Kidney tubule cell (primary cell): Measurements from ENCODE around the gene RNF144A.

Experiments
- DNase-seq: peaks from one replicate; pipeline ENCODE4 v3.0.0-alpha.2; 2018; ENCODE audit warnings: low spot score

RNF144A gene

DNA sequence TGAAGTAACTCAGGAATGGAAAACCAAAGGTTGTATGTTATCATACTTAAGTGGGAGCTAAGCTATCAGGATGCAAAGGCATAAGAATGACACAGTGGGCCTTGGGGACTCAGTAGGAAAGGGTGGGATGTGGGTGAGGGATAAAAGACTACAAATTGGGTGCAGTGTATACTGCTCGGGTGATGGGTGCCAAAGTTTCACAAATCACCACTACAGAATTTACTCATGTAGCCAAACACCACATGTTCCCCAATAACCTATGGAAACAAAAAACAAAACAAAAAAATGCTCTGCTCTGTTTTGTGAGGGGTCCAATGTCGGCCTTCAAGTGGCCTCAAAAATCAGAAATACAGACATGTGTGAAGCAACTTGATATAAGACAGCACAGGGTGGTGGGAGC is 8.9 kb upstream of the RNF144A start:
- no peak for DNase-seq

- no peak for DNase-seq
These were observed 7.5 kb upstream of the RNF144A start for GRCh38 chr2:6909431-6910385.

GRCh38 chr2:6911721-6912120 is 5.5 kb upstream of the RNF144A start:
- DNase-seq, result no peak

DNA sequence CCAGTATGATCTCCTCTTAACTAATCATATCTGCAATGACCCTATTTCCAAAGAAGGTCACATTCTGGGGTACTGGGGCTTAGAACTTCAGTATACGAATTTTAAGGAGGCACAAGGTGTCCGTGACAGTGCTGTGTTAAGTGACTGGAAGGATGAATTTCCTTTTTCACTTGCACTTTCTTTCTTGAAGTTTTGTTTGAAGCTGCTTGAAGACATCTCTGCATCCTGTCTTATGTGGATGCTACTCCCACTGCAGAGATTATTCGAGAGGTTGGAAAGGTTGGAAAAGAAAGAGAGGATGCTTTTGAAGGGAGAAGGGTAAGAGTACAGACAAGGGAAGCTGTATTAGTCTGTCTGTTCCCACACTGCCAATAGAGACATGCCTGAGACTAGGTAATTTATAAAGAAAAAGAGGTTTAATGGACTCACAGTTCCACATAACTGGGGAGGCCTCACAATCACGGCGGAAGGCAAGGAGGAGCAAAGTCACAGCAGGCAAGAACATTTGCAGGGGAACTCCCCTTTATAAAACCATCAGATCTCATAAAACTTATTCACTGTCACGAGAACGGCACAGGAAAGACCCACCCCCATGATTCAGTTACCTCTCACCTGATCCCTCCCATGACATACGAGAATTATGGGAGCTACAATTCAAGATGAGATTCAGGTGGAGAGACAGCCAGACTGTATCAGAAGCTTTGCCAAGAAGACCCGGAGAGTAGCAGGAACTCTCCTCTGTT is 3.6 kb upstream of the RNF144A start:
- no peak for DNase-seq

DNA sequence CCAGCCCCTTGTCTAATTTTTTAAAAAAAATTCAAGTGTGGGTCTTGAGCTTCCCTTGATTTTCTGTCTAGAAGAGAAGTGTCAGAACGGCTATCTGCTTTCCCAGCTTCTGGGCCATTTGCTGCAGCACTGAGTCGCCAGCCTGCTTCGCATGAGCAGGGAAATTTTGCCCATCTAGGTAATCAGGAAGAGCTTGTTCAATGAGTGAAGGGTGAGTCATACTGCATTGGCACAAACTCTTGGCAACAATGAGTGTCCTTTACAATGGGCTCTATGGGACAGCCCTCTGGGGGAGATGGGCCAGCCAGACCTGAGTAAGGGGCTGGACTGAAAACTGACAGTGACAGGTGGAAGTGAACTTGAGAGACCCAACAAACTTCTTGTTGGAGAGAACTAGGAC is 2.4 kb upstream of the RNF144A start:
- peak; percentile 90 for DNase-seq

DNA sequence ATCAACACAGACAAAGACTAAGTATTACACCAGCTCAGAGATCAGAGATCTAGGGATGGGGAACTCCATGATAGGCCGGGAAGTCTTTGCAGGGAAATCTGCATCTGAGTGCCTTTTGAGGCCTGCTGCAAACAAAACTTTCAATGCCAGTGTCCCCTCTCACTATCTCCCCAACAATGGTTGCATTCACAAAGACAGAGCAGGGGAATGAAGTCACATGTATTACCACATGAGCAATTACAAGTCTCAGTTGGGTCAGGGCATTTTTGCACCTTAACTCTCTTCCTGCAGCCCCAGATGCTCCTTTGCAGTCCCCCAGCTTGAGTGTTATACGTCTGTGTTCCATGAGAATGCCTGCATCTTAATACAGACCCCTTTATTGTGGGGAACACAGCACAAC is 1.8 kb upstream of the RNF144A start:
- DNase-seq, result no peak

DNA sequence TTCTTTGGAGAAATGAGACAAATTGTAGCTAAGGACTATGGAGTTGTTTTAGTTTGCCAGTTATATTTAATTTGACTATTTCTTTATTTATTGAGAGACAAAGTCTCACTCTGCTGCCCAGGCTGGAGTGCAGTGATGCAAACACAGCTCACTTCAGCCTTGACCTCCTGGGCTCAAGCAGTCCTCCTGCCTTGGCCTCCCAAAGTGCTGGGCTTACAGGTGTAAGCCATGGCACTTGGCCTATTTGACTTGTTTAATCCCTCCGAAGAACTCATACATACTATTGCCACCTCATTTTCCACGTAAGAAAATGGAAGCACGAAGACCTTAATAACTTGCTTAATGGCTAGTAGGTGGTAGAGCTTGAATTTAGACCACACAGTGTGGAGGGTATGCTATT is 988 bp upstream of the RNF144A start:
- DNase-seq, result no peak

- DNase-seq, result no peak
These were observed 509 bp upstream of the RNF144A start for GRCh38 chr2:6916736-6917070.

GRCh38 chr2:6917761-6918421 is 679 bp downstream of the RNF144A start:
- peak; percentile 18 for DNase-seq

DNA sequence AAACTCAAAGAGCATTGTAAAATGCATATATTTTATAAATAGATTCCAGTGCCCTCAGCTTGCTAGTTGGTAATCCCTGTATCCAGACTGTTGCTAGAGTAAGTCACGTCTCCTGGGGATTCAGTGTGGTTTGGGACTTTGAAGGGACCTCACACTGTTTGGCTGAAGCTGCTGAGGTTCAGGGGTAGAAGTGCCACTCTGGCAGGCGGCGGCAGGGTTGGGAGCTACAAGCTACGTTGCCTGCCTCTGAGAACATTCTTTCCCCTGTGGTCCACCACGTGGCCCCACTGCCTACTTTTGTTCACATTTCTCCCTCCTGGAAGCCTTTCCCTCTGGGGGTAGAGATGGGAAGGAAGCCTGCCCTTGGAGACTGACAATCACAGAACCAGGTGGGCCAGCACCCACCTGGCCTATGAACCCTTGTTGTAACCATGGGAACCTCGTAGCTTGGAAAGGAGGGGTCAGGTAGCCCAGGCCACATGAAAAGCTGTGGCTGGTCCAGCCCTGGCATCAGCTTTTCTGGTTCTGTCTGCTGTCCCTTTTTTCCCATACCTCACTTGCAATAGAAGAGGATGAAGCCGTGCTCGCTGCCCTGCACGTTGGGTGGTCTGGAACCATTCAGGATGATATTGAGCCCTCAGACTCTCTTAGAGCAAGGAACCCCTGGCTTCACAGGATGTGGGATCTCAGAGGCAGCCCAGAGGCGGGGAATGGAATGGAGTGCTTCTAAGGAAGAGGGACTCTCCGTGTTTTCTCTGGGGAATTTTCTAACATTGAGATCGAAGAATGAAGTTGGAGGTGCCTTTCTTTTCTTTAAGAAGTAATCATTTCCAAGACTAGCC is 2.9 kb downstream of the RNF144A start:
- DNase-seq, result peak; percentile 28

GRCh38 chr2:6920743-6921064 is 3.5 kb downstream of the RNF144A start:
- DNase-seq, result peak; percentile 20

DNA sequence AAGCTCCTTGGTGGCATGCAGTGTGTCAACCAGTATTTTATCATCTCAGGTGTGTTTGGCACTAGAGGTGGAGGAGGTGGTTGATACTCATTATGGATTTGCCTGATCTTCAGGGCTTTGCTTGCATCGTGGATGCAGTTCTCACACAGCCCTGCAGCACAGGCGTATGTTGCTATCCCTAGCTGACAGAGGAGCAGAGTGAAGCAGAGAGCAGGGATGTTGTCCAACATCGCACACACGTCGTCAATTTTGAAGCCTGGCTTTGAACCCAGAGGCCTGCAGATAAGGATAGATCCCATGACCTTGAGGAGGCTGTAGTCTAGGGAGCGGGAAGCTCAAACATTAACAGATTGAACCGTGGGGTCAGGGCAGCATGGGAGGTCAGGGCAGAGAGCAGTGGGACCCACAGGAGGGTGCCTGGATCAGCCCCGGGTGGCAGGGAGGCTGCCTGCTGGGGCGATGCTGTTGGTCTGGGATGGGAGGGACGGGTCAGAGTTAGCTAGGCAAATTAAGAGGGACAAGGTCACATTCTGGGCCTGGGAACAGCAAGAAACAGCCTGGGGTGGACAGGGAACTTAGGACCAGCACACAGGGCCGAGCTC is 4.2 kb downstream of the RNF144A start:
- no peak for DNase-seq

DNA sequence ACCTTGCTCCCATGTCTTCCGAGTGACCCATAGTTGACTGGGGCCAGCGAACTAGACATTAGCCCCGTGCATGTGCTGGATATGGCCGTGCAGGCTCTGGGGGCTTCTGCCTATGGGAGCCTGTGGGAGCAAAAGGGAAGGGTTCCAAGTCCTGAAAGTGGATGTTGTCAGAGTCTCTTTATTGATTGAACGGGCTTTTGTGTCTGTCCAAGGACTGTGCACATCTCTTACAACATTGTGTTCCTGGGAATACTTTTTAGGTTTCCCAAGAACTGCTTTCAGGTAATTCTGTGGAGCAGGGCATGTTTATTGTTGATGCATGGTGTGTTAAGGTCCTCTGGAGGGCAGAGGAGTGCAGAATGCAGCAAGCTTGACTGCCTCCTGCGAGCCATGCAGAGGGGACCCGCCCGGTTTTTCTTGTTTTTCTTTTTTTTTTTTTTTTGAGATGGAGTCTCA is 5.0 kb downstream of the RNF144A start:
- DNase-seq, result peak; percentile 20

DNA sequence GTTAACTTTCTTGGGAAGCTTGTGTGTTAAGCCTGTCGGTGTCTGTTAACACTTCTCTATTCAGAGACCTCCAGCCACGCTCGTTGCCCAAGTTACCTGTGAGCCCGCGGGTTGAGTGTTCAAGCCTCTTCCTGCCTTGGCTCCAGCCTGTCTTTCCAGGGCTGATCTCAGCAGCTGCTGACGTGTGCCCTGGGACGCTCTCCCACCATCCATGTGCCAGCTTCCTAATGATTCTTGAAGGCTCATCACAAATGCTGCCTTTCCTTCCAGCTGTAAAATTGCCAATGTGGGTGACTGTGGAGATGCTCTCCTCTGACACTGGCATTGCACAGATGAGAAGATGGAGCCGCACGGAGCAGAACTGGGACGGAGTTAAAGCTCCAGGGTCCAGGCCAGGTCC is 6.1 kb downstream of the RNF144A start:
- no peak for DNase-seq

- no peak for DNase-seq
These were observed 7.1 kb downstream of the RNF144A start for GRCh38 chr2:6924101-6924923.

DNA sequence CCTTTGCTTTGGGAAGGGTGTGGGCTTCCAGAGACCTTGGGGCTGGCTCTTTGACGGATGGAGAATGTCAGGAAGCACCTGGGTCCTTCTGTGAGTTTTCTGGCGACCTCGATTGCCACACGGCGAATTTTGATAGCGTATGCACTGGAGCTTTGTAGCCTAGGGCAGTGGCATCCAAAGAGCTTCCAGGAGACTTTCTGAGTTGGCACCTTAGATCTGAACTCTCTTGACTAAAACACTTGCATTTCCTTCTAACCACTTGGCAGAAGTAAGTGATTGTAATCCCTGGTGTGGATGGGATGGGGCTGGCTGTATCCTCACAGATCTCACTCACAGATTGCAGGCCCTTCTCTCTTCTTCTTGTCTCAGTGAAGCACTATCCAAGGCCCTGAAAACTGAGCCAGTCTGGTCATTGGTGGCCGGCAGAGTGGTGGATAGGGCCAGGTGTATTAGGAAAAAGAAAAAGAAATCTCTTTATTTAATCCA is 7.8 kb downstream of the RNF144A start:
- no peak for DNase-seq

DNA sequence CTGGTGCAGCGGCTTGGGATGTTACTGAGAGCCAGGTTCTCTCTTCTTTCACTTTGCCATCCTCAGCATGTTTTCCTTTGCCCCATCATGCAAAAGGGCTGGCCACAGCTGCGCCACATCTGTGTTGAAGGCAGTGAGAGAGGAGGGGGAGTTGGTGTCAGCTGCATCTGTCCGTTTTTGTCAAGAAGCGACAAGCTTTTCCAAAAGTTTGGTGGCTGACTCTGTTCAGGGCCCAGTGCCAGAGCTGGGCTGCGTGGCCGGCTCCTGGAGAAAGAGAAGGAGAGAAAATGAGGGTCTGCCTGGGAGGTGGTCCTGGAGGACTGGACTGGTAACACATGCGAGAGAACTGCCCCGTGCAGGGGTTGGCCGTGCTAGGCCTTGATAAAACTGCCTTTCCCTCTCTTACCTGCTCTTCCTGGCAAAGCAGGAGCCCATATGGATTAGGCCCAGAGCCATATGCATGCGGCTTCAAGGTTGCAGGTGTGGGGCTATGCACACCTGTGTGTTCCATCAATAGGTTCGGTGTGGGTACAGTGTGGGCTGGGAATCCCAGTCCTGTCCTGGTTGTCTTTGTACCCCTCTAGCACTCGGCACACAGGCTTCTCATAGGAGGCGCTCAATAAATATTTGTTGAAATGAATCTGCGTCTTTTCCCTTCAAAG is 9.0 kb downstream of the RNF144A start:
- no peak for DNase-seq

- peak; percentile 83 for DNase-seq
These were observed 10.0 kb downstream of the RNF144A start for GRCh38 chr2:6927186-6927585.

- DNase-seq, result no peak
These were observed 10.5 kb downstream of the RNF144A start for GRCh38 chr2:6927753-6928152.

DNA sequence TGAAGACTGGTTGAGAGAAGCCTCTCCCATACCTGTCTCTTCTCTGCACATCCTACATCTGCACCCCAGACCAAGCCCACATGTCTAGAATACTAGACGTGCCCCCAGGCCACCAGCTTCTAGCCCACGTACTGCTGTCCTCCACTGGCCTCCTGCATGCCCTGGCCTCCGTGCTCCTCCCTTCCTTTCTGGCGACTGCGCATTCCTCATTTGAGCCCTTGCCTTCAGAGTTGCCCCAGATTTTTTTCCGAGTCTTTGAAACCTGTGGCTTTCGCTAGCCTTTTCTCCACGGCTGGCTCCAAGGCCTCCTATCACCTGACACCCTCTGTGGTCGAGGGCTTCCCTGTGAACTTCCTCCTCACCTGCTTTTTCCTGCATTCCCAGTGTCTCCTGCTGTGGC is 11.2 kb downstream of the RNF144A start:
- no peak for DNase-seq
